ENCODE results near the gene CD2AP.
"Not testable (repeated sequence)": the region's sequence is repeated elsewhere in the genome, so short reads cannot be mapped to it uniquely, and the experiment has no call there.

The CD2AP gene

DNA sequence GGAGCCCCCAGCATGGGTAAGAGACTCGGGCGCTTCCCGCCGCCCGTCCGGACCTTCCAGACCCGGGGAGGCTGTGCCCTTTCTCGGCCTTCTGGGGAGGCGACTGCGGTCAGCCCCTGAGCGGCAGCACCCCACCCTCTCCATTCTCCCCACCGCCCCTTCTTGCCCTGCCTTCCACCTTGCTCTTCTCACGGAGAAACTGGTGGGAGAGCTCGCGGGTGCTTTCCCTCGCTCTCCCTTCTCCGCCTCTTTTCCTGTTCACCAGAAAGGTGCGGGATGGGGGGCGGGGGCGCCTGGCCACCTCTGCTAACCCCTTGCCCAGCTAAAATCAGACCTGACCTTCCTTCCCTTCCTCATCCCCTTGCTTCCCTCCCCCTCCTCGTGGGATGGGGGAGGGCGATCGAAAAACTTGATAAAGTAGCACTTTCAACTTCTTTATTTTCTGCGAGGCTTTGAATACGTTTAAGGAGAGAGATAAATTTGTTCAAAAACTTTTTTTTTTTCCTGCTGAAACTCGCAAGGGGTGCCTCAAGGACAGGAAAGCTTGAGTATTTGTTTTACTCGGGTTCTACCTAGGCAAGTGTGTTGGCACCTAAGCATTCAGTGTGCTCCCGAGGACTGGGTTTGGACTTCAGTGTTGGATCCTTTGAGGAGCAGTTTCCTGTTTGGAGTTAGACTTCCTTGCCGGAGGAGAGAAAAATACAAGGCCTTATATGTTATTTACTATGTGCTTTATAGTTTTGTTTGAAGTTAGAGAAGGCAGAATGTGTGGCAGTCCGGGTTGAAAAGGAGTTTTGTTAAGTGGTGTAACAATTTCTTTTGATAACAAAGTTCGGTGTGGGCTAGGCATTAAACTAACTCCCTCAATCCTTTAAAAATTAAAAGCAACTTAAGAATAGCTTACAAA is 897 bp downstream of the CD2AP start:
- peak overlapping the region; percentile 88 for H3K27ac ChIP-seq (replicated peaks)
- no peaks in the 10 kb centered on the region for H3K27me3 ChIP-seq (ENCODE audit: insufficient read depth, poor library complexity, severe bottlenecking)
- peak in 1 of 2 experiments; percentile 39 for DNase-seq (ENCODE audit: low read depth in 1 of 2, low spot score in 1 of 2)
- no peak for TF ChIP-seq SPI1 (IDR thresholded peaks at IDR 0.05; ENCODE audit: borderline replicate concordance, low read depth)
- H3K4me3 ChIP-seq (replicated peaks; ENCODE audit: insufficient read depth, low read length), result peak overlapping the region; percentile 94

DNA sequence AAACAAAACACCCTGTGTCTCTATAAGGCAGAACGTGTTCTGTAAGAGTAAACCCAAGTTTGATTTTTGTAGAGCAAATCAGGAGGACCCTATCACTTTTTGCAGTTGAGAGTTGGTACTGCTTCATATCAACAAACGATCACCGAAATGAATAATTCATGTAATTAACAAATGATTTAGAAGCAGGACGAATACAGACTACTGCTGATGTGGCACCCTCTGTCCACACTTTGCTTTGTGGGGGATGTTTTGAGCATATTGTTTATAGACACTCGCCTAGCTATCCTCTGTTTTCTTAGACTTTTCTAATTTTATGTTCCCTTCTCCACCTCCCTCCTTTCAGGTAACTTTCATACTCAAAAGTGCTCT is 1.5 kb downstream of the CD2AP start:
- Histone ChIP-seq H3K27me3 (ENCODE audit: insufficient read depth, poor library complexity, severe bottlenecking) (no peaks in the 10 kb centered on the region), H3K4me3 (replicated peaks; ENCODE audit: insufficient read depth, low read length) (peak overlapping the region; percentile 94), H3K27ac (replicated peaks) (peak overlapping the region; percentile 88; the same call in 1 of the 2 replicates)
- TF ChIP-seq, protein P1, sequence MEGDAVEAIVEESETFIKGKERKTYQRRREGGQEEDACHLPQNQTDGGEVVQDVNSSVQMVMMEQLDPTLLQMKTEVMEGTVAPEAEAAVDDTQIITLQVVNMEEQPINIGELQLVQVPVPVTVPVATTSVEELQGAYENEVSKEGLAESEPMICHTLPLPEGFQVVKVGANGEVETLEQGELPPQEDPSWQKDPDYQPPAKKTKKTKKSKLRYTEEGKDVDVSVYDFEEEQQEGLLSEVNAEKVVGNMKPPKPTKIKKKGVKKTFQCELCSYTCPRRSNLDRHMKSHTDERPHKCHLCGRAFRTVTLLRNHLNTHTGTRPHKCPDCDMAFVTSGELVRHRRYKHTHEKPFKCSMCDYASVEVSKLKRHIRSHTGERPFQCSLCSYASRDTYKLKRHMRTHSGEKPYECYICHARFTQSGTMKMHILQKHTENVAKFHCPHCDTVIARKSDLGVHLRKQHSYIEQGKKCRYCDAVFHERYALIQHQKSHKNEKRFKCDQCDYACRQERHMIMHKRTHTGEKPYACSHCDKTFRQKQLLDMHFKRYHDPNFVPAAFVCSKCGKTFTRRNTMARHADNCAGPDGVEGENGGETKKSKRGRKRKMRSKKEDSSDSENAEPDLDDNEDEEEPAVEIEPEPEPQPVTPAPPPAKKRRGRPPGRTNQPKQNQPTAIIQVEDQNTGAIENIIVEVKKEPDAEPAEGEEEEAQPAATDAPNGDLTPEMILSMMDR (IDR thresholded peaks at IDR 0.05; ENCODE audit: insufficient read depth, low read length), result no peak
- no peak for TF ChIP-seq GABPA (IDR thresholded peaks at IDR 0.05; ENCODE audit: low read depth)
- TF ChIP-seq, protein P2, sequence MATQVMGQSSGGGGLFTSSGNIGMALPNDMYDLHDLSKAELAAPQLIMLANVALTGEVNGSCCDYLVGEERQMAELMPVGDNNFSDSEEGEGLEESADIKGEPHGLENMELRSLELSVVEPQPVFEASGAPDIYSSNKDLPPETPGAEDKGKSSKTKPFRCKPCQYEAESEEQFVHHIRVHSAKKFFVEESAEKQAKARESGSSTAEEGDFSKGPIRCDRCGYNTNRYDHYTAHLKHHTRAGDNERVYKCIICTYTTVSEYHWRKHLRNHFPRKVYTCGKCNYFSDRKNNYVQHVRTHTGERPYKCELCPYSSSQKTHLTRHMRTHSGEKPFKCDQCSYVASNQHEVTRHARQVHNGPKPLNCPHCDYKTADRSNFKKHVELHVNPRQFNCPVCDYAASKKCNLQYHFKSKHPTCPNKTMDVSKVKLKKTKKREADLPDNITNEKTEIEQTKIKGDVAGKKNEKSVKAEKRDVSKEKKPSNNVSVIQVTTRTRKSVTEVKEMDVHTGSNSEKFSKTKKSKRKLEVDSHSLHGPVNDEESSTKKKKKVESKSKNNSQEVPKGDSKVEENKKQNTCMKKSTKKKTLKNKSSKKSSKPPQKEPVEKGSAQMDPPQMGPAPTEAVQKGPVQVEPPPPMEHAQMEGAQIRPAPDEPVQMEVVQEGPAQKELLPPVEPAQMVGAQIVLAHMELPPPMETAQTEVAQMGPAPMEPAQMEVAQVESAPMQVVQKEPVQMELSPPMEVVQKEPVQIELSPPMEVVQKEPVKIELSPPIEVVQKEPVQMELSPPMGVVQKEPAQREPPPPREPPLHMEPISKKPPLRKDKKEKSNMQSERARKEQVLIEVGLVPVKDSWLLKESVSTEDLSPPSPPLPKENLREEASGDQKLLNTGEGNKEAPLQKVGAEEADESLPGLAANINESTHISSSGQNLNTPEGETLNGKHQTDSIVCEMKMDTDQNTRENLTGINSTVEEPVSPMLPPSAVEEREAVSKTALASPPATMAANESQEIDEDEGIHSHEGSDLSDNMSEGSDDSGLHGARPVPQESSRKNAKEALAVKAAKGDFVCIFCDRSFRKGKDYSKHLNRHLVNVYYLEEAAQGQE (IDR thresholded peaks at IDR 0.05; ENCODE audit: insufficient replicate concordance, low read depth), result no peak
- no peak for TF ChIP-seq POLR2AphosphoS5 (IDR thresholded peaks at IDR 0.05; ENCODE audit: low read depth)
- TF ChIP-seq SPI1 (IDR thresholded peaks at IDR 0.05; ENCODE audit: borderline replicate concordance, low read depth), result no peak
- no peak for DNase-seq (ENCODE audit: low read depth in 1 of 2, low spot score in 1 of 2)

DNA sequence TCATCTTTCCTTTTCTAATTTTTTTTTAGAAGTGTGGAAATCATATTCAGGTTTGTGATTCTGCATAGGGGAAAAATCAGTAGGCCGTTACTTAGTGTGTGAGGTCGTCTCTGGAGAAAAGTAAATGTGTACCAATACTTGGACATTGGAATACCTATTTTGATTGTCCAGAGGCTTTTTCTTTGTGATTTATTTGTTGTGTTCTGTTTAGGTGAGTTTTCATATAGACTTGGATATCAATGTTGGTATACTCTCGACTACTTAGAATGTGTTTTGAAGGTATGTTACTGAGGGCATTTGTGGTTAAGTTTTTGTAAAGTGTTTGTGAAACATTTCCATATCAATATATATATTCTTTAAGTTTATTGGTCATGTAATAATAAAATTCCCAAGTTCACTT is 2.3 kb downstream of the CD2AP start:
- no peak overlapping the region for H3K27ac ChIP-seq (replicated peaks)
- TF ChIP-seq, protein P1 (IDR thresholded peaks at IDR 0.05; ENCODE audit: insufficient read depth, low read length), result no peak
- TF ChIP-seq POLR2AphosphoS5 (IDR thresholded peaks at IDR 0.05; ENCODE audit: low read depth), result no peak
- DNase-seq (ENCODE audit: low read depth in 1 of 2, low spot score in 1 of 2), result no peak
- H3K27me3 ChIP-seq (ENCODE audit: insufficient read depth, poor library complexity, severe bottlenecking), result no peaks in the 10 kb centered on the region
- no peak overlapping the region for H3K4me3 ChIP-seq (replicated peaks; ENCODE audit: insufficient read depth, low read length)

DNA sequence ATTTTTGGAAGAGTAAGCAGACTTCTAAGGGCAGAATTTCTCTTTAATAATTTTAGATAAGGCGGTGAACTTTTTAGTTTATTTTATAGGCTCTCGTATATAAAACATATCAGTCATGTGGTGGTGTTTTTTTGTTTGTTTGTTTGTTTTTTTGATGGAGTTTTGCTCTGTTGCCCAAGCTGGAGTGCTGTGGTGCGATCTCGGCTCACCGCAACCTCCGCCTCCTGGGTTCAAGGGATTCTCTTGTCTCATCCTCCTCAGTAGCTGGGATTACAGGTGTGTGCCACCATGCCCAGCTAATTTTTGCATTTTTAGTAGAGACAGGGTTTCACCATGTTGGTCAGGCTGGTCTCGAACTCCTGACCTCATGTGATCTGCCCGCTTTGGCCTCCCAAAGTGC is 3.6 kb downstream of the CD2AP start:
- H3K4me3 ChIP-seq (replicated peaks; ENCODE audit: insufficient read depth, low read length); H3K27ac ChIP-seq (replicated peaks); DNase-seq (ENCODE audit: low read depth in 1 of 2, low spot score in 1 of 2); H3K27me3 ChIP-seq (ENCODE audit: insufficient read depth, poor library complexity, severe bottlenecking): not testable (repeated sequence)

DNA sequence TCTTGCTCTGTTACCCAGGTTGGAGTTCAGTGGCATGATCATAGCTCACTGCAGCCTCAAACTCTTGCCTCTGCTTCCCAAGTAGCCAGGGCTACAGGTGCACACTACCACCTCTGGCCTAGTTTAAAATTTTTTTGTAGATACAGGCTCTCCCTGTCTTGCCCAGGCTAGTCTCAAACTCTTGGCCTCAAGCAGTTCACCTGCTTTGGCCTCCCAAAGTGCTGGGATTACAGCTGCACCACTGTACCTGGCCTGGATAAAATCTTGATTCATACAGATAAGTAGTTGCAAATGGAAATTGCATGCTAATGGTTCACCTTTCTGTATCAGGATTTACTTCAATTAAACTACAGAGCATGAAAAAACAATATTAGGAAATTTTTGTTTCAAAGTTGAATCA is 4.2 kb downstream of the CD2AP start:
- TF ChIP-seq SPI1 (IDR thresholded peaks at IDR 0.05; ENCODE audit: borderline replicate concordance, low read depth), result no peak
- TF ChIP-seq, protein P1 (IDR thresholded peaks at IDR 0.05; ENCODE audit: insufficient read depth, low read length), result no peak
- TF ChIP-seq GABPA (IDR thresholded peaks at IDR 0.05; ENCODE audit: low read depth), result no peak
- no peak for TF ChIP-seq POLR2AphosphoS5 (IDR thresholded peaks at IDR 0.05; ENCODE audit: low read depth)
- TF ChIP-seq, protein P2 (IDR thresholded peaks at IDR 0.05; ENCODE audit: insufficient replicate concordance, low read depth), result no peak
- H3K4me3 ChIP-seq (replicated peaks; ENCODE audit: insufficient read depth, low read length), result no peak overlapping the region
- no peak for DNase-seq (ENCODE audit: low read depth in 1 of 2, low spot score in 1 of 2)
- no peak overlapping the region for H3K27ac ChIP-seq (replicated peaks)
- H3K27me3 ChIP-seq (ENCODE audit: insufficient read depth, poor library complexity, severe bottlenecking), result no peaks in the 10 kb centered on the region

Data from HL-60 (cell line).